Bronchial epithelial cell (primary cell): ENCODE results near the gene HTR2B. TPM values are rescaled to one million over a fixed set of nuclear protein-coding genes. Genes with fewer than 3 reads are reported as not detected.
"Not testable (repeated sequence)": the region's sequence is repeated elsewhere in the genome, so short reads cannot be mapped to it uniquely, and the experiment has no call there.

ENCODE experiments used
- DNase-seq: peaks from one replicate; pipeline ENCODE4 v3.0.0-alpha.2; 2010; ENCODE audit warnings: low read depth
- FAIRE-seq: peaks from 2 replicates; lab custom pipeline; 2011; peaks lifted over from hg19 to GRCh38; lab: Jason Lieb, UNC
- H3K27me3 ChIP-seq: 2 replicates; pipeline ENCODE4 v1.5.1; 2011; ENCODE audit warnings: low read length; ENCODE audit not compliant: control insufficient read depth, insufficient read depth
- H3K36me3 ChIP-seq: 2 replicates; pipeline ENCODE4 v1.5.1; 2011; ENCODE audit warnings: low read length; ENCODE audit not compliant: control insufficient read depth, insufficient read depth
- H3K4me3 ChIP-seq: 2 replicates; pipeline ENCODE4 v1.5.1; 2011; ENCODE audit warnings: mild to moderate bottlenecking, low read depth, low read length, control low read depth
- total RNA-seq: library from RNA; depleted of rRNA; stranded (reverse); fragments of >200 nt; gene quantifications from 2 replicates; pipeline ENCODE4 v1.2.1, GENCODE V29; 2014
- TF ChIP-seq, protein P1 (sequence below): IDR thresholded peaks from 2 replicates; pipeline ENCODE4 v1.5.1; 2011; ENCODE audit warnings: mild to moderate bottlenecking, moderate library complexity, low read length, control low read depth, inconsistent platforms; ENCODE audit not compliant: insufficient read depth, severe bottlenecking

Gene HTR2B
- total RNA-seq, 1 donor from 2014 or later, result 0.53 TPM

DNA sequence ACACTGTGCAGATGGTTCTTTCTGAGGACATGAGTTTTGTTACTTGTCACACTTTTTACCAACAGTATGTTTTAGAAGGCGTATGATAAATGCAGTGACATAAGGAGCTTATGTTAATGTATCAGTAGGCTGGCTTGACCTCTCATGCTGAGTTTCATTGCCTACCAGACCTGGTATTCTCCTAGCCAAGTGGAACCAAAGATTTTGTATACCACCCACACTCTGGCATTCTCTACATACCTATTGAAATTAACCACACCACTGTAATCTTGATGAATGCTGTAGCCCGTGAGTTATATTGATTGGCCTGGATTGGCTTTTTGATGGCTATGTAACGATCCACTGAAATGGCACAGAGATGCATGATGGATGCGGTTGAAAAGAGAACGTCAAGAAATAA lies 11.4 kb downstream of the HTR2B start:
- Histone ChIP-seq H3K36me3 (peaks cover 5% of the 10 kb centered on the region), H3K4me3 (no peak overlapping the region), H3K27me3 (no peaks in the 10 kb centered on the region)
- DNase-seq, result no peak
- no peak for FAIRE-seq
- TF ChIP-seq, protein P1, sequence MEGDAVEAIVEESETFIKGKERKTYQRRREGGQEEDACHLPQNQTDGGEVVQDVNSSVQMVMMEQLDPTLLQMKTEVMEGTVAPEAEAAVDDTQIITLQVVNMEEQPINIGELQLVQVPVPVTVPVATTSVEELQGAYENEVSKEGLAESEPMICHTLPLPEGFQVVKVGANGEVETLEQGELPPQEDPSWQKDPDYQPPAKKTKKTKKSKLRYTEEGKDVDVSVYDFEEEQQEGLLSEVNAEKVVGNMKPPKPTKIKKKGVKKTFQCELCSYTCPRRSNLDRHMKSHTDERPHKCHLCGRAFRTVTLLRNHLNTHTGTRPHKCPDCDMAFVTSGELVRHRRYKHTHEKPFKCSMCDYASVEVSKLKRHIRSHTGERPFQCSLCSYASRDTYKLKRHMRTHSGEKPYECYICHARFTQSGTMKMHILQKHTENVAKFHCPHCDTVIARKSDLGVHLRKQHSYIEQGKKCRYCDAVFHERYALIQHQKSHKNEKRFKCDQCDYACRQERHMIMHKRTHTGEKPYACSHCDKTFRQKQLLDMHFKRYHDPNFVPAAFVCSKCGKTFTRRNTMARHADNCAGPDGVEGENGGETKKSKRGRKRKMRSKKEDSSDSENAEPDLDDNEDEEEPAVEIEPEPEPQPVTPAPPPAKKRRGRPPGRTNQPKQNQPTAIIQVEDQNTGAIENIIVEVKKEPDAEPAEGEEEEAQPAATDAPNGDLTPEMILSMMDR, result no peak

DNA sequence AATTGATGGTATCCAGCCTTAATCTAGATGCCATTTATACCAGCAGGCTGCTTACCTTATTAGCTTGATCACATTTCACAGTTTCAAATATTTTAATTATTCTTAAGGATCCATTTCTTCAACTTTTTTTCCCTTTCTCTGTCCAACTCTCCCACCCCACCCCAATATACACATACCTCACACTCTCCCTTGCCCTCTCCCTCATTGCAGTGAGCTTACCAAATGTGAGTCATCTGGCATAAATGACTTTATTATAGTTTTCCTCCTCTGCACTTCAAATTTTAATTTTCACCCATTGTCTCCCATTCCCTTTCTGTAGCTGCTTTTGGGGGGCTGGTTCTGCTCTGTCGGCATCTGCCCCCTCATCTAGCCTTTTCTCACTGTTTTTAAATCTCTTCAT lies 12.9 kb downstream of the HTR2B start:
- peaks cover 6% of the 10 kb centered on the region for H3K36me3 ChIP-seq
- TF ChIP-seq, protein P1, result no peak
- peak; percentile 11 for DNase-seq
- no peak for FAIRE-seq
- H3K27me3 ChIP-seq, result no peaks in the 10 kb centered on the region
- no peak overlapping the region for H3K4me3 ChIP-seq

DNA sequence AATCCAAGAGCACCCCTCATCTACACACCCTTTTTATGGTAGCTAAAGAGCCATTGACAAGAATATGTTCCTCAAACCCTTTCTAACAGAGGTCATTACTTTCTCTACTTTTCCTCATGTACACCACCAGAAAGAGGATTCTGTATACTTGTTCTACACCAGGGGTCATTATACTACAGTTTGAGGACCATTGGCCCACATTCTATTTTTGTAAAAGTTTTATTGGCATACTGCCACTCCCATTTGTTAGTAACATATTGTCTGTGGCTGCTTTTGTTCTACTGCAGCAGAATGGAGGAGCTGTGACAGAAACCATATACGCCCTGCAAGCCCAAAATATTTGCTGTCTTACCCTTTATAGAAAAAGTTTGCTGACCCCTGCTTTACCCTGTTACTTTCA lies 14.3 kb downstream of the HTR2B start:
- peaks cover 6% of the 10 kb centered on the region for H3K36me3 ChIP-seq

DNA sequence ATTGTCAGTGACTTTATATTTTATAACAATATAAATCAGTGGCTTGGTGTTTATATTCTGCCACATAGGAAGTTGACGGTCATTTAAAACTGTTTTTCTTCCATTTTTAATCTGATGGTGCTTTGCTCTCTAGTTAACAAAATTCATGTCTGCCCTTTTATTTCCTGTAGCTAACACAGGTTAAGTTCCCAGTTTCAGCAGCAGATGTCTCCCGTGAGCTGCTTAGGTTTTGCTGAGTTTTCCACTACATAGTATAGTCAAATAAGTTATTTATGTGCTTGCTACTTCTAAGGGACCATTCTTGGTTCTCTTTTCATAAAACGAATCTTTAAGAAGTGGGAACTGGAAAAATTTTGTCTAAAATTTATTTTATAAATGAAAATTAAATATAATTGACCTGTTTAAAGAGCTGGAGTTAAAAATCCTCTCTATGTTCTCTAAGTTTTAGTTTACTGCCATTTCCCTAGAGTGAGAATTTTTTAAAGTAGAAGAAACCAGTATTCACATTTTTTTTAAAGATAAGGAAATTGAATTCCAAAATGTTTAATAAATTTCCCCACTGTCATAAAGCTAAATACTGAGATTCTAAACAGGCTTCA lies 20.6 kb downstream of the HTR2B start:
- FAIRE-seq (no peak), DNase-seq (peak; percentile 56)
- H3K27me3 ChIP-seq, result no peaks in the 10 kb centered on the region
- no peak overlapping the region for H3K4me3 ChIP-seq
- peaks cover 1% of the 10 kb centered on the region for H3K36me3 ChIP-seq
- TF ChIP-seq, protein P1, result peak; percentile 63

More for the DNA sequence above, 14.3 kb downstream of the HTR2B start:
- Histone ChIP-seq H3K27me3 (no peaks in the 10 kb centered on the region), H3K4me3 (no peak overlapping the region)
- TF ChIP-seq, protein P1, result no peak
- DNase-seq (no peak), FAIRE-seq (no peak)

DNA sequence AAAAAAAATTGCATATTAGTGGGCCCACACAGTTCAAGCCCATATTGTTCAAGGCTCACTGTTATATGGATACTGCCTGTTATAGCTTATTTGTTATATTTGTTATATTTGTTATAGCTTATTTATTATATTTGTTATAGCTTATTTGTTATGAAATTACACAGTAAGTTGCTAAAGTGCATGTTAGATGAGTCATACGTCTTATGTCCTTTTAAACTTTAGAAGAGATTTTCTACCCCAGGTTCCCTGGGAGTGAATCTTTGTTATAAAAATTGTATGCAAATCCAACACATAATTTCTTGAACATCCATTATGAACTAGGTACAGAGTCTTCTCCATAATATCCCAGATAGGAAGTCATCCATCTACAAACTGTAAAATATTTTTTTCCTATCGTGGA lies 22.1 kb downstream of the HTR2B start:
- TF ChIP-seq, protein P1, result no peak
- no peaks in the 10 kb centered on the region for H3K27me3 ChIP-seq
- H3K36me3 ChIP-seq, result no peaks in the 10 kb centered on the region
- FAIRE-seq, result no peak
- no peak overlapping the region for H3K4me3 ChIP-seq
- DNase-seq, result peak; percentile 19

DNA sequence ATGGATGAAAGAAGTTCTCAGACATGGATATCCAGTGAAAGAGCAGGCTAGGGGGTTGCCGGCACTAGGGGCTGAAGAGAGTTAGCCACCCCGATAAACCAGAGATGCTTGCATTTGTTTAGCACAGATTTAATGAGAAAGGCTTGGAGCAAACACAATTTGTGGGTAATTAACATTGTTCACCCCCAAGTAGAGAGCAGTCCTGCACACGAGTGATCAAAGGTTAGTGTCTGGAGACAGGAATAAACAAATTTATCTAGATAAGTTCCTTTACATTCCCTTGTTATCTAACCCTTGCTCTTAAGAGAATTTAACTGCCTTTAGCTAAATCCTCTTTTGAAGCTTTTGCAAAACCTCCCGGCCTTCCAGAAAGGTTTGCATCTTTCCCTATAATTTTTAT lies 23.9 kb downstream of the HTR2B start:
- peaks cover 1% of the 10 kb centered on the region for H3K36me3 ChIP-seq

DNA sequence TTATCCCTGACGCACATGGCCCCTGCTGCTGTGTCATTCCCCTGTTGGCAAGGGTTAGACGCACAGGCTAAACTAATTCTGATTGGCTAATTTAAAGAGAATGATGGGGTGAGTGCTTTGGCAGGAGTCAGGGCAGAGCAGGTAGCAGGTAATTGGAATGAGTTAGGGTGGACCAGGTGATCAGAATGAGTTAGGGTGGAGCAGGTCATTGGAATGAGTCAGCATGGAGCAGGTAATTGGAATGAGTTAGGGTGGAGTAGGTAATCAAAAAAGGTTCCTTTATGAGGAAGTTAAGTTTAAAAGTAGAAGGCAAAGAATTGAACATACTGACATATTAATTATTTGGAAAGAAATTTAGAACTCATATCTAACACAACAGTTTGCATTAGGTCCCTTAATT lies 24.5 kb downstream of the HTR2B start:
- DNase-seq, result peak; percentile 33
- H3K36me3 ChIP-seq, H3K27me3 ChIP-seq, H3K4me3 ChIP-seq, FAIRE-seq: not testable (repeated sequence)

More for the DNA sequence above, 23.9 kb downstream of the HTR2B start:
- FAIRE-seq, result no peak
- no peak for DNase-seq
- Histone ChIP-seq H3K27me3 (no peaks in the 10 kb centered on the region), H3K4me3 (no peak overlapping the region)
- TF ChIP-seq, protein P1, result no peak
